Activated CD8-positive, alpha-beta memory T cell treated with anti-CD3 and anti-CD28 coated beads, Interleukin-2, amount 10 ng/mL, durations not matched to agents 7 days and 5 days (primary cell): ENCODE data around the gene POLR3K. TPM values are rescaled to one million over a fixed set of nuclear protein-coding genes. Genes with fewer than 3 reads are reported as not detected.
A peak's percentile ranks its signal among the peaks of the same experiment; 100 is the strongest.
"Not testable (repeated sequence)": the region's sequence is repeated elsewhere in the genome, so short reads cannot be mapped to it uniquely, and the experiment has no call there.

Source experiments
- ATAC-seq: fragments of 150-1000 bp; cut with Tn5 transposase; one replicate; pipeline ENCODE4 v1.10.0; 2021; ENCODE audit warnings: moderate library complexity
- CTCF ChIA-PET: fragments of 350-600 bp; sonication (Branson Sonifier 250); formaldehyde crosslinking; loops from one replicate; lab custom pipeline; 2021; ENCODE audit warnings: antibody characterized with exemption; lab: Charles Lee
- DNase-seq: peaks from one replicate; pipeline ENCODE4 v3.0.0-alpha.2; 2020
- H3K27ac Mint-ChIP-seq: one replicate; pipeline ENCODE4 v1.8.0; 2021; ENCODE audit warnings: mild to moderate bottlenecking, mixed read lengths
- H3K27me3 Mint-ChIP-seq: one replicate; pipeline ENCODE4 v1.8.0; 2021; ENCODE audit warnings: mixed read lengths
- H3K36me3 Mint-ChIP-seq: one replicate; pipeline ENCODE4 v1.8.0; 2021; ENCODE audit warnings: mild to moderate bottlenecking, mixed read lengths
- H3K4me1 Mint-ChIP-seq: one replicate; pipeline ENCODE4 v1.8.0; 2021; ENCODE audit warnings: mixed read lengths
- H3K4me3 Mint-ChIP-seq: one replicate; pipeline ENCODE4 v1.8.0; 2021; ENCODE audit warnings: mild to moderate bottlenecking, moderate library complexity, mixed read lengths
- H3K9me3 Mint-ChIP-seq: one replicate; pipeline ENCODE4 v1.8.0; 2022; ENCODE audit warnings: low read depth, mixed read lengths
- total RNA-seq, 2 experiments: library from RNA; stranded (reverse); gene quantifications; one replicate each; pipeline ENCODE4 v1.2.3, GENCODE V29; 2021

Gene POLR3K
- total RNA-seq, 2 experiments from 2014 or later, result 40.4 to 53.1 TPM

GRCh38 chr16:59440-60059, 6.1 kb upstream of the POLR3K start:
- Mint-ChIP-seq H3K4me1 (peaks cover 7% of the 10 kb centered on the region), H3K27me3 (no peaks in the 10 kb centered on the region), H3K9me3 (no peaks in the 10 kb centered on the region), H3K27ac (no peak overlapping the region), H3K36me3 (peaks cover 7% of the 10 kb centered on the region), H3K4me3 (no peak overlapping the region)
- no peak for DNase-seq
- ATAC-seq, result no peak
- CTCF ChIA-PET, result no interaction called here

GRCh38 chr16:58491-59439, 5.4 kb upstream of the POLR3K start:
- Mint-ChIP-seq H3K36me3 (peaks cover 7% of the 10 kb centered on the region), H3K4me3 (no peak overlapping the region), H3K27ac (no peak overlapping the region), H3K4me1 (peaks cover 10% of the 10 kb centered on the region), H3K9me3 (no peaks in the 10 kb centered on the region), H3K27me3 (no peaks in the 10 kb centered on the region)
- ATAC-seq (no peak), DNase-seq (no peak)
- CTCF ChIA-PET, result no interaction called here

GRCh38 chr16:57711-58110, 4.3 kb upstream of the POLR3K start:
- H3K27ac Mint-ChIP-seq, result no peak overlapping the region
- peaks cover 12% of the 10 kb centered on the region for H3K4me1 Mint-ChIP-seq
- no peaks in the 10 kb centered on the region for H3K27me3 Mint-ChIP-seq
- no peak for ATAC-seq
- H3K9me3 Mint-ChIP-seq, result no peaks in the 10 kb centered on the region
- H3K36me3 Mint-ChIP-seq, result peaks cover 10% of the 10 kb centered on the region
- no peak overlapping the region for H3K4me3 Mint-ChIP-seq
- no peak for DNase-seq
- CTCF ChIA-PET, result interaction anchor here (2.6 kb wide), 1 partner anchor 8 kb away, joined by 17 read pairs; no protein-coding TSS in a partner anchor

- CTCF ChIA-PET, result interaction anchor here (0.5 to 2.6 kb wide), 4 partner anchors 9 to 78 kb away, joined by 3 to 17 read pairs (median 5); no protein-coding TSS in a partner anchor
- no peak overlapping the region for H3K4me3 Mint-ChIP-seq
- H3K27me3 Mint-ChIP-seq, result no peaks in the 10 kb centered on the region
- H3K27ac Mint-ChIP-seq, result no peak overlapping the region
- H3K36me3 Mint-ChIP-seq, result peaks cover 15% of the 10 kb centered on the region
- no peak for ATAC-seq
- DNase-seq, result no peak
- H3K9me3 Mint-ChIP-seq, result no peaks in the 10 kb centered on the region
- peaks cover 18% of the 10 kb centered on the region for H3K4me1 Mint-ChIP-seq
Observed at GRCh38 chr16:56231-56927, 3.0 kb upstream of the POLR3K start.

- H3K27ac Mint-ChIP-seq, result no peak overlapping the region
- H3K4me3 Mint-ChIP-seq, result peak overlapping the region; percentile 53
- peaks cover 22% of the 10 kb centered on the region for H3K36me3 Mint-ChIP-seq
- DNase-seq (no peak), ATAC-seq (no peak)
- H3K27me3 Mint-ChIP-seq, result no peaks in the 10 kb centered on the region
- H3K9me3 Mint-ChIP-seq, result no peaks in the 10 kb centered on the region
- peaks cover 26% of the 10 kb centered on the region for H3K4me1 Mint-ChIP-seq
- CTCF ChIA-PET, result interaction anchor here (0.5 to 2.6 kb wide), 4 partner anchors 10 to 79 kb away, joined by 3 to 17 read pairs (median 5); no protein-coding TSS in a partner anchor
Observed at GRCh38 chr16:55571-56136, 2.2 kb upstream of the POLR3K start.

GRCh38 chr16:54237-54581, 801 bp upstream of the POLR3K start:
- Mint-ChIP-seq H3K4me3 (peak overlapping the region; percentile 93), H3K36me3 (peaks cover 28% of the 10 kb centered on the region), H3K27me3 (no peaks in the 10 kb centered on the region), H3K4me1 (peaks cover 30% of the 10 kb centered on the region), H3K9me3 (no peaks in the 10 kb centered on the region), H3K27ac (peak overlapping the region; percentile 86)
- CTCF ChIA-PET, result interaction anchor here (1.6 to 2.4 kb wide), 5 partner anchors 11 to 309 kb away, joined by 5 to 19 read pairs (median 6); no protein-coding TSS in a partner anchor
- ATAC-seq, result no peak
- no peak for DNase-seq

GRCh38 chr16:50769-51591, 2.4 kb downstream of the POLR3K start:
- no peak for ATAC-seq
- peaks cover 30% of the 10 kb centered on the region for H3K4me1 Mint-ChIP-seq
- peaks cover 41% of the 10 kb centered on the region for H3K36me3 Mint-ChIP-seq
- CTCF ChIA-PET, result no interaction called here
- H3K27ac Mint-ChIP-seq, result peak overlapping the region; percentile 4
- no peaks in the 10 kb centered on the region for H3K9me3 Mint-ChIP-seq
- H3K27me3 Mint-ChIP-seq, result no peaks in the 10 kb centered on the region
- peak overlapping the region; percentile 93 for H3K4me3 Mint-ChIP-seq
- DNase-seq, result no peak

GRCh38 chr16:47234-47633, 6.2 kb downstream of the POLR3K start:
- DNase-seq (no peak), ATAC-seq (no peak)
- Mint-ChIP-seq H3K9me3 (no peaks in the 10 kb centered on the region), H3K27me3 (no peaks in the 10 kb centered on the region), H3K27ac (peak overlapping the region; percentile 13), H3K4me1 (peaks cover 25% of the 10 kb centered on the region), H3K4me3 (no peak overlapping the region), H3K36me3 (peaks cover 60% of the 10 kb centered on the region)
- CTCF ChIA-PET, result interaction anchor here (0.5 to 1.1 kb wide), 2 partner anchors 18 to 49 kb away, joined by 3 read pairs; no protein-coding TSS in a partner anchor

- Mint-ChIP-seq H3K4me1 (peaks cover 26% of the 10 kb centered on the region), H3K36me3 (peaks cover 62% of the 10 kb centered on the region)
- not testable (repeated sequence) for DNase-seq, ATAC-seq, H3K27me3 Mint-ChIP-seq, H3K27ac Mint-ChIP-seq, H3K9me3 Mint-ChIP-seq, H3K4me3 Mint-ChIP-seq
- CTCF ChIA-PET, result interaction anchor here (1.1 kb wide), 1 partner anchor 19 kb away, joined by 3 read pairs; no protein-coding TSS in a partner anchor
Observed at GRCh38 chr16:46510-46909, 6.9 kb downstream of the POLR3K start.

GRCh38 chr16:45454-45853, 8.0 kb downstream of the POLR3K start:
- Mint-ChIP-seq H3K9me3 (no peaks in the 10 kb centered on the region), H3K27ac (no peak overlapping the region), H3K36me3 (peaks cover 54% of the 10 kb centered on the region), H3K4me3 (no peak overlapping the region), H3K27me3 (no peaks in the 10 kb centered on the region), H3K4me1 (peaks cover 16% of the 10 kb centered on the region)
- DNase-seq, result no peak
- CTCF ChIA-PET, result interaction anchor here (0.8 to 1.9 kb wide), 2 partner anchors 20 to 51 kb away, joined by 4 to 7 read pairs; no protein-coding TSS in a partner anchor
- no peak for ATAC-seq

GRCh38 chr16:44655-45054, 8.8 kb downstream of the POLR3K start:
- Mint-ChIP-seq H3K9me3 (no peaks in the 10 kb centered on the region), H3K4me1 (peaks cover 18% of the 10 kb centered on the region), H3K27ac (no peak overlapping the region), H3K4me3 (no peak overlapping the region), H3K27me3 (no peaks in the 10 kb centered on the region), H3K36me3 (peaks cover 51% of the 10 kb centered on the region)
- CTCF ChIA-PET, result interaction anchor here (0.8 to 1.9 kb wide), 3 partner anchors 9 to 52 kb away, joined by 3 to 7 read pairs (median 4); partner anchors contain the start of genes POLR3K and SNRNP25
- no peak for DNase-seq
- no peak for ATAC-seq

- no peak for ATAC-seq
- H3K9me3 Mint-ChIP-seq, result no peaks in the 10 kb centered on the region
- H3K4me3 Mint-ChIP-seq, result no peak overlapping the region
- no peak for DNase-seq
- CTCF ChIA-PET, result interaction anchor here (1.5 to 1.6 kb wide), 2 partner anchors 10 to 54 kb away, joined by 4 to 5 read pairs; partner anchors contain the start of genes POLR3K and SNRNP25
- peaks cover 50% of the 10 kb centered on the region for H3K36me3 Mint-ChIP-seq
- H3K4me1 Mint-ChIP-seq, result peaks cover 31% of the 10 kb centered on the region
- H3K27ac Mint-ChIP-seq, result no peak overlapping the region
- H3K27me3 Mint-ChIP-seq, result no peaks in the 10 kb centered on the region
Observed at GRCh38 chr16:43294-43693, 10.1 kb downstream of the POLR3K start.
